ENCODE measurements around the gene TMPRSS9. TPM values are rescaled to one million over a fixed set of nuclear protein-coding genes. Genes with fewer than 3 reads are reported as not detected.

Gene TMPRSS9
- total and polyA plus RNA-seq, 2 of the 13 experiments (the other 11 are each of a cell fraction or from before 2014, with no cell fraction given), result 2.5 to 5.2 TPM

DNA sequence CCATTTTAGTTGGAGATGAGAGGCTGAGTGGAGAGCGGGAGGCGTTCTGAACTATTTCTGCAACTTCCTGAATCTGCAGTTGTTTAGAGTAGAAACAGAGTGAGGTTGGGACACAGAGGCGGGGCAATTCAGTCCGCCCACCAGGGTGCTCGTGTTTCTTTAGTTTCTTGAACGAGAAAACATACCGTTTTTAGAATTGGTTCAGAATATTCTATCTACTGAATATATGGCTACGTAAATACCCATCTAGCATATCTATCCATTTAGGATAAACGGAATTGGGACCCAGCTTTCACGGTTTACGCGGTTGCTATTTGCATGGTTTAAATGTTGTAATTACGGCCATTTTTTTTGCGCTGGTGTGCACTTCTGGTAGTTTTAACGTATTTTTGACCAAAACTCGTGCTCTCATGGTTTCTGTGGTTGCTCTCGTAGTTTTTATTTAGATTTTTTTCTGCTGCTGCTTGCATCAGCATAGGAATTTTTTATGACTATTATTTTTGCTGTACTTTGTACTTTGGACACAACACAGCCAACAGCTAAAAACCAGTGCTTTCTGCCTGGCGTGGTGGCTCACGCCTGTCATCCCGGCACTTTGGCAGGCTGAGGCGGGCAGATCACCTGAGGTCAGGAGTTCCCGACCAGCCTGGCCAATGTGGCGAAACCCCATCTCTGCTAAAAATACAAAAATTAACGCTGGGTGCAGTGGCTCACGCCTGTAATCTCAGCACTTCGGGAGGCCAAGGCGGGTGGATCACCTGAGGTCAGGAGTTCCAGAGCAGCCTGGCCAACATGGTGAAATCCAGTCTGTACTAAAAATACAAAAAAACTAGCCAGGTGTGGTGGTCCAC lies 34.6 kb downstream of the TMPRSS9 start (continued):
- TF ChIP-seq, protein P1, sequence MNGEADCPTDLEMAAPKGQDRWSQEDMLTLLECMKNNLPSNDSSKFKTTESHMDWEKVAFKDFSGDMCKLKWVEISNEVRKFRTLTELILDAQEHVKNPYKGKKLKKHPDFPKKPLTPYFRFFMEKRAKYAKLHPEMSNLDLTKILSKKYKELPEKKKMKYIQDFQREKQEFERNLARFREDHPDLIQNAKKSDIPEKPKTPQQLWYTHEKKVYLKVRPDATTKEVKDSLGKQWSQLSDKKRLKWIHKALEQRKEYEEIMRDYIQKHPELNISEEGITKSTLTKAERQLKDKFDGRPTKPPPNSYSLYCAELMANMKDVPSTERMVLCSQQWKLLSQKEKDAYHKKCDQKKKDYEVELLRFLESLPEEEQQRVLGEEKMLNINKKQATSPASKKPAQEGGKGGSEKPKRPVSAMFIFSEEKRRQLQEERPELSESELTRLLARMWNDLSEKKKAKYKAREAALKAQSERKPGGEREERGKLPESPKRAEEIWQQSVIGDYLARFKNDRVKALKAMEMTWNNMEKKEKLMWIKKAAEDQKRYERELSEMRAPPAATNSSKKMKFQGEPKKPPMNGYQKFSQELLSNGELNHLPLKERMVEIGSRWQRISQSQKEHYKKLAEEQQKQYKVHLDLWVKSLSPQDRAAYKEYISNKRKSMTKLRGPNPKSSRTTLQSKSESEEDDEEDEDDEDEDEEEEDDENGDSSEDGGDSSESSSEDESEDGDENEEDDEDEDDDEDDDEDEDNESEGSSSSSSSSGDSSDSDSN (CRISPR knock-in tag; IDR thresholded peaks at IDR 0.05), result no peak; the same call in 1 of the 2 replicates
- peak; percentile 17; the same call in 1 of the 2 replicates for TF ChIP-seq MAFF (IDR thresholded peaks at IDR 0.05; ENCODE audit: low read depth, low read length)
- TF ChIP-seq ZFP37 (CRISPR knock-in tag; IDR thresholded peaks at IDR 0.05; ENCODE audit: borderline replicate concordance), result no peak
- no peak for TF ChIP-seq ZNF792 (CRISPR knock-in tag; IDR thresholded peaks at IDR 0.05)
- TF ChIP-seq, protein P2, sequence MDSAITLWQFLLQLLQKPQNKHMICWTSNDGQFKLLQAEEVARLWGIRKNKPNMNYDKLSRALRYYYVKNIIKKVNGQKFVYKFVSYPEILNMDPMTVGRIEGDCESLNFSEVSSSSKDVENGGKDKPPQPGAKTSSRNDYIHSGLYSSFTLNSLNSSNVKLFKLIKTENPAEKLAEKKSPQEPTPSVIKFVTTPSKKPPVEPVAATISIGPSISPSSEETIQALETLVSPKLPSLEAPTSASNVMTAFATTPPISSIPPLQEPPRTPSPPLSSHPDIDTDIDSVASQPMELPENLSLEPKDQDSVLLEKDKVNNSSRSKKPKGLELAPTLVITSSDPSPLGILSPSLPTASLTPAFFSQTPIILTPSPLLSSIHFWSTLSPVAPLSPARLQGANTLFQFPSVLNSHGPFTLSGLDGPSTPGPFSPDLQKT (CRISPR knock-in tag; IDR thresholded peaks at IDR 0.05; ENCODE audit: borderline replicate concordance), result no peak
- no peak; the same call in 1 of the 2 replicates for TF ChIP-seq DMAP1 (CRISPR knock-in tag; IDR thresholded peaks at IDR 0.05)
- TF ChIP-seq, protein P3, sequence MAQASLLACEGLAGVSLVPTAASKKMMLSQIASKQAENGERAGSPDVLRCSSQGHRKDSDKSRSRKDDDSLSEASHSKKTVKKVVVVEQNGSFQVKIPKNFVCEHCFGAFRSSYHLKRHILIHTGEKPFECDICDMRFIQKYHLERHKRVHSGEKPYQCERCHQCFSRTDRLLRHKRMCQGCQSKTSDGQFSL (CRISPR knock-in tag; IDR thresholded peaks at IDR 0.05), result no peak
- TF ChIP-seq, protein P4, sequence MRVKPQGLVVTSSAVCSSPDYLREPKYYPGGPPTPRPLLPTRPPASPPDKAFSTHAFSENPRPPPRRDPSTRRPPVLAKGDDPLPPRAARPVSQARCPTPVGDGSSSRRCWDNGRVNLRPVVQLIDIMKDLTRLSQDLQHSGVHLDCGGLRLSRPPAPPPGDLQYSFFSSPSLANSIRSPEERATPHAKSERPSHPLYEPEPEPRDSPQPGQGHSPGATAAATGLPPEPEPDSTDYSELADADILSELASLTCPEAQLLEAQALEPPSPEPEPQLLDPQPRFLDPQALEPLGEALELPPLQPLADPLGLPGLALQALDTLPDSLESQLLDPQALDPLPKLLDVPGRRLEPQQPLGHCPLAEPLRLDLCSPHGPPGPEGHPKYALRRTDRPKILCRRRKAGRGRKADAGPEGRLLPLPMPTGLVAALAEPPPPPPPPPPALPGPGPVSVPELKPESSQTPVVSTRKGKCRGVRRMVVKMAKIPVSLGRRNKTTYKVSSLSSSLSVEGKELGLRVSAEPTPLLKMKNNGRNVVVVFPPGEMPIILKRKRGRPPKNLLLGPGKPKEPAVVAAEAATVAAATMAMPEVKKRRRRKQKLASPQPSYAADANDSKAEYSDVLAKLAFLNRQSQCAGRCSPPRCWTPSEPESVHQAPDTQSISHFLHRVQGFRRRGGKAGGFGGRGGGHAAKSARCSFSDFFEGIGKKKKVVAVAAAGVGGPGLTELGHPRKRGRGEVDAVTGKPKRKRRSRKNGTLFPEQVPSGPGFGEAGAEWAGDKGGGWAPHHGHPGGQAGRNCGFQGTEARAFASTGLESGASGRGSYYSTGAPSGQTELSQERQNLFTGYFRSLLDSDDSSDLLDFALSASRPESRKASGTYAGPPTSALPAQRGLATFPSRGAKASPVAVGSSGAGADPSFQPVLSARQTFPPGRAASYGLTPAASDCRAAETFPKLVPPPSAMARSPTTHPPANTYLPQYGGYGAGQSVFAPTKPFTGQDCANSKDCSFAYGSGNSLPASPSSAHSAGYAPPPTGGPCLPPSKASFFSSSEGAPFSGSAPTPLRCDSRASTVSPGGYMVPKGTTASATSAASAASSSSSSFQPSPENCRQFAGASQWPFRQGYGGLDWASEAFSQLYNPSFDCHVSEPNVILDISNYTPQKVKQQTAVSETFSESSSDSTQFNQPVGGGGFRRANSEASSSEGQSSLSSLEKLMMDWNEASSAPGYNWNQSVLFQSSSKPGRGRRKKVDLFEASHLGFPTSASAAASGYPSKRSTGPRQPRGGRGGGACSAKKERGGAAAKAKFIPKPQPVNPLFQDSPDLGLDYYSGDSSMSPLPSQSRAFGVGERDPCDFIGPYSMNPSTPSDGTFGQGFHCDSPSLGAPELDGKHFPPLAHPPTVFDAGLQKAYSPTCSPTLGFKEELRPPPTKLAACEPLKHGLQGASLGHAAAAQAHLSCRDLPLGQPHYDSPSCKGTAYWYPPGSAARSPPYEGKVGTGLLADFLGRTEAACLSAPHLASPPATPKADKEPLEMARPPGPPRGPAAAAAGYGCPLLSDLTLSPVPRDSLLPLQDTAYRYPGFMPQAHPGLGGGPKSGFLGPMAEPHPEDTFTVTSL (CRISPR knock-in tag; IDR thresholded peaks at IDR 0.05; ENCODE audit: borderline replicate concordance), result peak; percentile 63; the same call in 1 of the 2 replicates
- TF ChIP-seq ZNF230 (CRISPR knock-in tag; IDR thresholded peaks at IDR 0.05), result no peak
- no peak; the same call in 1 of the 2 replicates for TF ChIP-seq ADNP (CRISPR knock-in tag; IDR thresholded peaks at IDR 0.05)
- peak; percentile 77 for TF ChIP-seq CEBPG (CRISPR knock-in tag; IDR thresholded peaks at IDR 0.05)
- no peak for TF ChIP-seq ZNF143 (CRISPR knock-in tag; IDR thresholded peaks at IDR 0.05)
- TF ChIP-seq ZNF562 (CRISPR knock-in tag; IDR thresholded peaks at IDR 0.05; ENCODE audit: borderline replicate concordance), result no peak
- TF ChIP-seq KLF13 (CRISPR knock-in tag; IDR thresholded peaks at IDR 0.05), result no peak
- TF ChIP-seq PTBP1 (IDR thresholded peaks at IDR 0.05; ENCODE audit: low read depth, low read length, poor library complexity, severe bottlenecking), result no peak
- TF ChIP-seq, protein P5, sequence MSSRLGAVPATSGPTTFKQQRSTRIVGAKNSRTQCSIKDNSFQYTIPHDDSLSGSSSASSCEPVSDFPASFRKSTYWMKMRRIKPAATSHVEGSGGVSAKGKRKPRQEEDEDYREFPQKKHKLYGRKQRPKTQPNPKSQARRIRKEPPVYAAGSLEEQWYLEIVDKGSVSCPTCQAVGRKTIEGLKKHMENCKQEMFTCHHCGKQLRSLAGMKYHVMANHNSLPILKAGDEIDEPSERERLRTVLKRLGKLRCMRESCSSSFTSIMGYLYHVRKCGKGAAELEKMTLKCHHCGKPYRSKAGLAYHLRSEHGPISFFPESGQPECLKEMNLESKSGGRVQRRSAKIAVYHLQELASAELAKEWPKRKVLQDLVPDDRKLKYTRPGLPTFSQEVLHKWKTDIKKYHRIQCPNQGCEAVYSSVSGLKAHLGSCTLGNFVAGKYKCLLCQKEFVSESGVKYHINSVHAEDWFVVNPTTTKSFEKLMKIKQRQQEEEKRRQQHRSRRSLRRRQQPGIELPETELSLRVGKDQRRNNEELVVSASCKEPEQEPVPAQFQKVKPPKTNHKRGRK (CRISPR knock-in tag; IDR thresholded peaks at IDR 0.05), result no peak
- TF ChIP-seq, protein P6, sequence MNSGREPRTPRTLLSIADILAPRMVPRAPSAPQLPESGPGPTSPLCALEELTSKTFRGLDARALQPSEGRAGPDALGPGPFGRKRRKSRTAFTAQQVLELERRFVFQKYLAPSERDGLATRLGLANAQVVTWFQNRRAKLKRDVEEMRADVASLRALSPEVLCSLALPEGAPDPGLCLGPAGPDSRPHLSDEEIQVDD (CRISPR knock-in tag; IDR thresholded peaks at IDR 0.05; ENCODE audit: borderline replicate concordance), result no peak
